Measurements from ENCODE around the gene IKZF2. TPM values are rescaled to one million over a fixed set of nuclear protein-coding genes. Genes with fewer than 3 reads are reported as not detected.

Gene IKZF2
- total and polyA plus RNA-seq, 10 donors = 0.50 to 43.4 (median 20.4) TPM

GRCh38 chr2:213004197-213004821 is 147.1 kb downstream of the IKZF2 start:
- Histone ChIP-seq H3K36me3 (peaks cover 0 to 12% (median 0%) of the 10 kb centered on the region in 6 donors), H3K4me1 (peaks cover 0 to 18% (median 9%) of the 10 kb centered on the region in 6 donors), H3K27me3 (replicated peaks in 1 of 7) (no peaks in the 10 kb centered on the region), H3K4me3 (no peak overlapping the region), H3K9me3 (no peaks in the 10 kb centered on the region), H3K27ac (no peak overlapping the region)
- no peak for TF ChIP-seq POLR2AphosphoS5 (IDR thresholded peaks at IDR 0.05)
- TF ChIP-seq, protein P1, sequence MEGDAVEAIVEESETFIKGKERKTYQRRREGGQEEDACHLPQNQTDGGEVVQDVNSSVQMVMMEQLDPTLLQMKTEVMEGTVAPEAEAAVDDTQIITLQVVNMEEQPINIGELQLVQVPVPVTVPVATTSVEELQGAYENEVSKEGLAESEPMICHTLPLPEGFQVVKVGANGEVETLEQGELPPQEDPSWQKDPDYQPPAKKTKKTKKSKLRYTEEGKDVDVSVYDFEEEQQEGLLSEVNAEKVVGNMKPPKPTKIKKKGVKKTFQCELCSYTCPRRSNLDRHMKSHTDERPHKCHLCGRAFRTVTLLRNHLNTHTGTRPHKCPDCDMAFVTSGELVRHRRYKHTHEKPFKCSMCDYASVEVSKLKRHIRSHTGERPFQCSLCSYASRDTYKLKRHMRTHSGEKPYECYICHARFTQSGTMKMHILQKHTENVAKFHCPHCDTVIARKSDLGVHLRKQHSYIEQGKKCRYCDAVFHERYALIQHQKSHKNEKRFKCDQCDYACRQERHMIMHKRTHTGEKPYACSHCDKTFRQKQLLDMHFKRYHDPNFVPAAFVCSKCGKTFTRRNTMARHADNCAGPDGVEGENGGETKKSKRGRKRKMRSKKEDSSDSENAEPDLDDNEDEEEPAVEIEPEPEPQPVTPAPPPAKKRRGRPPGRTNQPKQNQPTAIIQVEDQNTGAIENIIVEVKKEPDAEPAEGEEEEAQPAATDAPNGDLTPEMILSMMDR (IDR thresholded peaks at IDR 0.05 in 8 of 11, conservative IDR thresholded peaks at IDR 0.05 in 3 of 11) = no peak
- no peak for TF ChIP-seq POLR2A (IDR thresholded peaks at IDR 0.05)
- intact Hi-C loops (cut with DNase I; ENCODE audit: low total_unique reads) = no loop called here
- no peak for DNase-seq
- WGBS, 5 donors = 76 to 84% (median 81%) methylated on average over 5 of the region's 5 CpGs

DNA sequence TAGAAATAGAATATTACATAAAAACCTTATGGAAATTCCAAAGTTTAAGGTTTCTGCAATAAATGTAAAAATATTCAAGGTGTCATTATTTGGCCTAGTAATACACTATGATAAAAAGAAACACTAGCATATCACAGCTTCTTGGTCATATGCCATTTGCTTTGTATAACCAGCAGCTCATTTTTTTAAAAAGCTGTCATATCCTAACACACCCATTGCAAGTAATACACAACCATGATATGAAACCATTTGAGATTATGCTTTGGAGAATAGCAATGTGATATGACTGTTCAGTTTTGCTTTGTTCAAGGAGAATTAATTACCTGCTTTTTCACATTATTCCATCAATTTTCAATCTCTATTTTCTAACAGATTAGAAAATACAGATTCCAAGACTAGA is 149.0 kb downstream of the IKZF2 start:
- Histone ChIP-seq H3K4me3 (no peak overlapping the region), H3K27ac (no peak overlapping the region), H3K4me1 (peaks cover 0 to 18% (median 9%) of the 10 kb centered on the region in 6 donors), H3K36me3 (peaks cover 0 to 7% (median 0%) of the 10 kb centered on the region in 6 donors), H3K27me3 (replicated peaks in 1 of 7) (no peaks in the 10 kb centered on the region), H3K9me3 (no peaks in the 10 kb centered on the region)
- no peak for TF ChIP-seq POLR2AphosphoS5 (IDR thresholded peaks at IDR 0.05)
- no peak for TF ChIP-seq POLR2A (IDR thresholded peaks at IDR 0.05)
- TF ChIP-seq, protein P1 (IDR thresholded peaks at IDR 0.05 in 8 of 11, conservative IDR thresholded peaks at IDR 0.05 in 3 of 11) = no peak
- DNase-seq = no peak
- intact Hi-C loops (cut with DNase I; ENCODE audit: low total_unique reads) = no loop called here

GRCh38 chr2:213001297-213001910 is 150.0 kb downstream of the IKZF2 start:
- H3K4me3 ChIP-seq = peak overlapping the region in 2 of 8 donors; percentile 10 to 33
- WGBS, 5 donors = 19 to 25% (median 20%) methylated on average over 3 of the region's 3 CpGs

More at GRCh38 chr2:213001297-213001910, 150.0 kb downstream of the IKZF2 start:
- intact Hi-C loops (cut with DNase I; ENCODE audit: low total_unique reads) = no loop called here
- H3K9me3 ChIP-seq = no peaks in the 10 kb centered on the region
- H3K27me3 ChIP-seq (replicated peaks in 1 of 7) = no peaks in the 10 kb centered on the region
- TF ChIP-seq, protein P1 (IDR thresholded peaks at IDR 0.05 in 8 of 11, conservative IDR thresholded peaks at IDR 0.05 in 3 of 11) = no peak
- TF ChIP-seq POLR2A (IDR thresholded peaks at IDR 0.05) = no peak
- no peak for TF ChIP-seq POLR2AphosphoS5 (IDR thresholded peaks at IDR 0.05)
- peaks cover 0 to 18% (median 9%) of the 10 kb centered on the region in 6 donors for H3K4me1 ChIP-seq
- DNase-seq = no peak
- no peaks in the 10 kb centered on the region for H3K36me3 ChIP-seq
- peak overlapping the region in 6 of 8 donors; percentile 2 to 40 (median 12) for H3K27ac ChIP-seq

Measured in spleen (tissue), 11 donors.